GM12801 (cell line): ENCODE results near the gene PIGC.

Source experiments
- CTCF ChIP-seq: IDR thresholded peaks from one replicate; pipeline ENCODE4 v1.5.1; 2011; ENCODE audit warnings: control low read depth; ENCODE audit not compliant: insufficient read length; ENCODE audit errors: extremely low read depth

PIGC gene

GRCh38 chr1:172431204-172431603 is 12.7 kb downstream of the PIGC start:
- TF ChIP-seq CTCF, result no peak

- no peak for TF ChIP-seq CTCF
Measured at GRCh38 chr1:172430128-172430454, 13.8 kb downstream of the PIGC start.

GRCh38 chr1:172429331-172430127 is 14.3 kb downstream of the PIGC start:
- no peak for TF ChIP-seq CTCF

DNA sequence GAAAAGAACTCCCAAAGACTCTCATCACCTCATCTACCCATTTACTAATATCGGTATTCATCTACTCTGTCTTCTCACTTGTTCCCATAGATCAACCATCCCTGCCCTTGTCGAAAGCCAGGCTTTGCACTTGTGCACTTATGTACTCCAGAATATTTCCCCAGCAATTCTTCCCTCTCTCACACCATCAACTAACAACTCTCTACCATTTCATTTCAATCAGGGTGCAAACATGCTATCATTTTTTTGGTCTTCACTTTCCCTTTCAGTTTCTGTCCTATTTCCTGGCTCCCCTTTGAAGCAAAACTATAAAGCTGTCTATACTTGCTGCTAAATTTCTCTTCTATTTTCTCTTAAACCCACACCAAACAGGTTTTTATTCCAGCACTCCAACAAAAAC is 16.7 kb downstream of the PIGC start:
- no peak for TF ChIP-seq CTCF

- no peak for TF ChIP-seq CTCF
Measured at GRCh38 chr1:172425339-172425738, 18.5 kb downstream of the PIGC start.

GRCh38 chr1:172423336-172423735 is 20.5 kb downstream of the PIGC start:
- no peak for TF ChIP-seq CTCF

- TF ChIP-seq CTCF, result no peak
Measured at GRCh38 chr1:172421974-172422604, 21.8 kb downstream of the PIGC start.
